ENCODE results near the gene UBAC2.

UBAC2 gene

DNA sequence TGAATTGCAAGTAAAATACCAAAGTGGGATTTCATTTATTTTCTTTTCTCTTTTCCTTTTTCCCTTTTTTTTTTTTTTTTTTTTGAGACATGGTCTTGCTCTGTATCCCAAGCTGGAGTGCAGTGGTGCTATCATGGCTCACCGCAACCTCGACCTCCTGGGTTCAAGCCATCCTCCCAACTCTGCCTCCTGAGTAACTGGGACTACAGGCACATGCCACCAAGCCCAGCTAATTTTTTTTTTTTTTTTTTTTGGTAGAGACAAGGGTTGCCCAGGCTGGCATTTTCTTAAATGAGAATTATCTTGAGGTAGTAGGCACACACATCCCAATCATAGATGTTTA, 175.1 kb downstream of the UBAC2 start:
- H3K4me3 ChIP-seq (ENCODE audit: low read length) = no peak overlapping the region
- DNase-seq (ENCODE audit: low read depth) = no peak
- TF ChIP-seq, protein P1, sequence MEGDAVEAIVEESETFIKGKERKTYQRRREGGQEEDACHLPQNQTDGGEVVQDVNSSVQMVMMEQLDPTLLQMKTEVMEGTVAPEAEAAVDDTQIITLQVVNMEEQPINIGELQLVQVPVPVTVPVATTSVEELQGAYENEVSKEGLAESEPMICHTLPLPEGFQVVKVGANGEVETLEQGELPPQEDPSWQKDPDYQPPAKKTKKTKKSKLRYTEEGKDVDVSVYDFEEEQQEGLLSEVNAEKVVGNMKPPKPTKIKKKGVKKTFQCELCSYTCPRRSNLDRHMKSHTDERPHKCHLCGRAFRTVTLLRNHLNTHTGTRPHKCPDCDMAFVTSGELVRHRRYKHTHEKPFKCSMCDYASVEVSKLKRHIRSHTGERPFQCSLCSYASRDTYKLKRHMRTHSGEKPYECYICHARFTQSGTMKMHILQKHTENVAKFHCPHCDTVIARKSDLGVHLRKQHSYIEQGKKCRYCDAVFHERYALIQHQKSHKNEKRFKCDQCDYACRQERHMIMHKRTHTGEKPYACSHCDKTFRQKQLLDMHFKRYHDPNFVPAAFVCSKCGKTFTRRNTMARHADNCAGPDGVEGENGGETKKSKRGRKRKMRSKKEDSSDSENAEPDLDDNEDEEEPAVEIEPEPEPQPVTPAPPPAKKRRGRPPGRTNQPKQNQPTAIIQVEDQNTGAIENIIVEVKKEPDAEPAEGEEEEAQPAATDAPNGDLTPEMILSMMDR (conservative IDR thresholded peaks at IDR 0.05; ENCODE audit: low read length) = no peak

- TF ChIP-seq, protein P1 (conservative IDR thresholded peaks at IDR 0.05; ENCODE audit: low read length) = no peak
- no peak overlapping the region for H3K4me3 ChIP-seq (ENCODE audit: low read length)
- no peak for DNase-seq (ENCODE audit: low read depth)
Measured at GRCh38 chr13:99376132-99376531, 175.5 kb downstream of the UBAC2 start.

DNA sequence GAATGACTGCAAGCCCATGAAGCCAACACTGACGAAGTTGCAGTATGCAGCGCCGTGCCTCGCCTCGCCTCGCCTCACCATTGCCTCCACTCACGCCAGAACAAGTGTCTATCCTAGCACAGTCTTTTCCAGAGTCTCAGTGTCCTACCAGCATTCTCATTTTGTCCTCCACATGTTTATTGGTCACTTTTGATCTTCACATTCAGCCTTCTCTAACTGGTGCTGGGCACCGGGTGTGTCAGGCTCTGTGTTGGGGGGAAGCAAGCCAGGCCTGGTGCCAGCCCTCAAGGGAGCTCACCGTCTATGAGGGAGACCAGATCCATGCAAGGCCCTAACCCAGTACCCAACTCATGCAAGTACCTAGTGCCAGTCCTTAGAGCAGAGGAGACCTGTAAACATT, 176.3 kb downstream of the UBAC2 start:
- no peak for DNase-seq (ENCODE audit: low read depth)
- TF ChIP-seq, protein P1 (conservative IDR thresholded peaks at IDR 0.05; ENCODE audit: low read length) = no peak
- no peak overlapping the region for H3K4me3 ChIP-seq (ENCODE audit: low read length)

DNA sequence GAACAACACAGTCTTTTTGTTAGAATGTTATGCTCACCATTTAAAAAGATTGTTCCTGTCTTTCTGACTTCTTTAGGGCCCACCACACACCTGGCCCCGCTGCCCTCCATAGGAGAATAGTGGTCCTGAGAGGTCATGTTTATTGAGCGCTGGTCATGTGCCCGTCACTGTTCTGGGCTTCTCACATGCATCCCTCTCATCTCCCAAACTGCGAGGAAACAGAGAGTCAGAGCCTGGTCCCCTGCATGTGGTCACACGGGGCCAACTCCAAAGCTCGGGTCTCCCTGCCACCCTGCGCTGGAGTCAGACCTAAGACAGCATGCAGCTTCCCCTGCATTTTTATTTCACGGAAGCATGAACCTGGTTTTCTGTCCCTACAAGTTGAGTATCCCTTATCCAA, 177.0 kb downstream of the UBAC2 start:
- H3K4me3 ChIP-seq (ENCODE audit: low read length) = no peak overlapping the region
- TF ChIP-seq, protein P1 (conservative IDR thresholded peaks at IDR 0.05; ENCODE audit: low read length) = no peak
- DNase-seq (ENCODE audit: low read depth) = no peak

DNA sequence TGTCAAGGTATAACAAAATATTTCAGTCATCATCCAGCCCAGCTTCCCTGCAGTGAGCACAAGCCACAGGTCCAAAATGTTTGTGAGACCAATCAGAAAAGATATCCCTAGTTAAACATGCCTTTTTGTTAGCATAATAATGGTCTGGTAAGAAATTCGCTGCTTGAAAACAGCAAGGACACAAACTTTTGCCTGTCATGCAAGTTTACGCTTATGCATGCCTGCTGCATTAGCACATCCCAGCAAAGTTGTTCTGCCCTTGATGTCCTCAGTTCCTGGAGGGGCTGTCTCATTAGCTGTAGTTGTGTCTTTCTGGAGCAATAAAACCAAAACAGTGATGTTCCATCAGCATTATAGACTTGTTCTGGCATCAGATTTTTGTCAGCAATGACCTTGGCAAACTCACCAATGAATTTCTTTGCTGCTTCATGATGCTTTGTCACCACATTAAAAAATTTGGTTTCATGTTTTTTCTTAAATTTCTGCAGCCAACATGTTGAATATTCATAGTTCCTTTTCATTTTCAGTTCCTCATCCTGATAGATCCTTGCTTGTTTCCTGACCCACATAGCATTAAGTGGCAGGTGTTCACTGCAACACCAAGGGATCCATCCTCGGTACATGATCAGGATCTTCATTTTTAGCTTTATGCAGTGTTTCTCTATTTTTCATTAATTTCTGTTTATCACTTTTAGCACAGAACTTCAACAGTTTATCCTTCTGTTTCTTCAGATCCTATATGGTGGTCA, 178.5 kb downstream of the UBAC2 start:
- no peak overlapping the region for H3K4me3 ChIP-seq (ENCODE audit: low read length)
- no peak for DNase-seq (ENCODE audit: low read depth)
- TF ChIP-seq, protein P1 (conservative IDR thresholded peaks at IDR 0.05; ENCODE audit: low read length) = no peak

DNA sequence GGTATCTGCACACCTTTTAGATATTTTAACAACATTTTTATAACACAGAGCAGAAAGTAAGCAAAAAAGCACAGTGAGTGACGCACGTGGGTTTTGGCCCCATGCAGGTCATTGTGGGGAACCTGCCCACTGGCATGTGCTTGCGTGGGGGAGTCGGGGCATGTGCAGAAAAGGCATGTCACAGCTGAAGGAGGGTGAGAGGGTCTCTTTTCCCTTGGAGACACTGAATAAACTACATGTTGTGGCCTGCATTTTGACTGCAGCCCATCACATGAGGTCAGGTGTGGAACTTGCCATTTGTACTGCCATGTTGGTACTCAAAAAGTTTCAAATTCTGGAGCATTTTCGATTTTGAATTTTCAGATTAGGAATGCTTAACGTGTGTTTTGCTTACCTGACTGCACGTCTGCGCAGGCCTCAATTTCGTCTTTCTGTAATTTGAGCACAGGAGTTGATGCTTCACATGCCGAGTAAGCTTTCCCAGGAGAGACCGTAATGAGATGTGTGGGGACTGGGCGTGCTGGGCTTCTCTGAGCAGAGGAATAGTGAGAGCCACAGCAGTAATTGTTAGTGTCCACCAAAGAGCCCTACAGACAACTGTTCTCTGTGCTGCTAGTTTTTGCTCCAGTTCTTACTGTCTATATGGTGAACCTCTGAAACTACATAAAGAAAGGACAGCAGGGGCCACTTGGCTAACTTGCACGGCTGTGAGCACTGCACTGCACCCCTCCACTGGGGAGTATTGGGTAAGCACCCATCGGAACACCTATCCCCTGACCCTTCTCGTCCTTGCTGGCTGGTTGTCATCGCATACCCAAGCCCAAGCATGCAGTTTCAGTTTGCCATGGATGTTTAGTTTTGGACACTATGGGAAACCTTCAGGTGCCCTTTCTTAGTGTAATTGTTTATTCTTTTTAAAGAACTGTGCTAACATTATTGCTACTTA, 179.5 kb downstream of the UBAC2 start:
- H3K4me3 ChIP-seq (ENCODE audit: low read length) = no peak overlapping the region
- no peak for DNase-seq (ENCODE audit: low read depth)
- TF ChIP-seq, protein P1 (conservative IDR thresholded peaks at IDR 0.05; ENCODE audit: low read length) = no peak

All from AG10803 (cell line).